MM.1S (cell line): Measurements from ENCODE around the gene CA10.

ENCODE experiments used
- EZH2 ChIP-seq: fragments of 300-600 bp; sonication (generic); optimal IDR thresholded peaks from 2 replicates; pipeline ENCODE3; 2017; ENCODE audit warnings: low read depth, mild to moderate bottlenecking, antibody characterized with exemption, low read length, mixed read lengths
- TF ChIP-seq, protein P1 (sequence below): fragments of 300-600 bp; sonication (generic); IDR thresholded peaks from 2 replicates; pipeline ENCODE4 v1.5.1; 2016; ENCODE audit warnings: antibody characterized with exemption, low read length, mixed read lengths

DNA sequence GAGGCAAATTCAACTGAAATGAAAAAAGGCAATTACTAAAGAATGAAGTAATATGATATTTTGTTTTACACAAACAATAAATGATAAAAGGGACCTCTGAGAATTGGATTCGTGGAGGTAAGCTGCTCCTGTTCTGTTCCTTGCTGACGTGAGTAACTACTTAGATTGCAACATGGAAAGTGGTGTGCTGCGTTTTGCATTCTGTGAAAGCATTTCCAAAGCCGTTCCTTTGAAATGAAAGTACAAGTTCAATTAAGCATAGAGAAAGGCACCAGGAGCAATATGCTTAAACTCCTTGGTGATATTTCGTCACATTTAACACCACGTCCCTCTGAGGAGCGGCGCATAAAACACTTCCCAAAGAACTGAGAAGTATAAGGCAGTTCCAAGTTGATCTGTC is 516.5 kb downstream of the CA10 start:
- TF ChIP-seq, protein P1, sequence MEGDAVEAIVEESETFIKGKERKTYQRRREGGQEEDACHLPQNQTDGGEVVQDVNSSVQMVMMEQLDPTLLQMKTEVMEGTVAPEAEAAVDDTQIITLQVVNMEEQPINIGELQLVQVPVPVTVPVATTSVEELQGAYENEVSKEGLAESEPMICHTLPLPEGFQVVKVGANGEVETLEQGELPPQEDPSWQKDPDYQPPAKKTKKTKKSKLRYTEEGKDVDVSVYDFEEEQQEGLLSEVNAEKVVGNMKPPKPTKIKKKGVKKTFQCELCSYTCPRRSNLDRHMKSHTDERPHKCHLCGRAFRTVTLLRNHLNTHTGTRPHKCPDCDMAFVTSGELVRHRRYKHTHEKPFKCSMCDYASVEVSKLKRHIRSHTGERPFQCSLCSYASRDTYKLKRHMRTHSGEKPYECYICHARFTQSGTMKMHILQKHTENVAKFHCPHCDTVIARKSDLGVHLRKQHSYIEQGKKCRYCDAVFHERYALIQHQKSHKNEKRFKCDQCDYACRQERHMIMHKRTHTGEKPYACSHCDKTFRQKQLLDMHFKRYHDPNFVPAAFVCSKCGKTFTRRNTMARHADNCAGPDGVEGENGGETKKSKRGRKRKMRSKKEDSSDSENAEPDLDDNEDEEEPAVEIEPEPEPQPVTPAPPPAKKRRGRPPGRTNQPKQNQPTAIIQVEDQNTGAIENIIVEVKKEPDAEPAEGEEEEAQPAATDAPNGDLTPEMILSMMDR: no peak
- no peak for TF ChIP-seq EZH2
